Hippocampal formation (tissue), 2 donors: Measurements from ENCODE around the gene LRP6.
"Not testable (repeated sequence)": the region's sequence is repeated elsewhere in the genome, so short reads cannot be mapped to it uniquely, and the experiment has no call there.

Experiments
- DNase-seq, 2 donors: peaks; one replicate each; lab custom pipeline; 2025; lab: John Stamatoyannopoulos, UW

Gene LRP6

GRCh38 chr12:12121061-12121460 is 145.8 kb downstream of the LRP6 start:
- DNase-seq: no peak

- DNase-seq: no peak
These were observed 150.2 kb downstream of the LRP6 start for GRCh38 chr12:12116677-12117076.

- DNase-seq: peak; percentile 7 to 52
These were observed 151.3 kb downstream of the LRP6 start for GRCh38 chr12:12115514-12115913.

- not testable (repeated sequence) for DNase-seq
These were observed 155.8 kb downstream of the LRP6 start for GRCh38 chr12:12110923-12111555.

- DNase-seq: no peak
These were observed 158.3 kb downstream of the LRP6 start for GRCh38 chr12:12108441-12109058.

GRCh38 chr12:12107678-12108077 is 159.2 kb downstream of the LRP6 start:
- DNase-seq: no peak

GRCh38 chr12:12099102-12099501 is 167.7 kb downstream of the LRP6 start:
- DNase-seq: no peak

- DNase-seq: no peak
These were observed 168.2 kb downstream of the LRP6 start for GRCh38 chr12:12098691-12099015.

GRCh38 chr12:12097891-12098690 is 168.8 kb downstream of the LRP6 start:
- DNase-seq: no peak

GRCh38 chr12:12095021-12095420 is 171.8 kb downstream of the LRP6 start:
- no peak for DNase-seq

GRCh38 chr12:12094481-12094880 is 172.4 kb downstream of the LRP6 start:
- DNase-seq: no peak

GRCh38 chr12:12091977-12092663 is 174.7 kb downstream of the LRP6 start:
- DNase-seq: no peak

- DNase-seq: no peak
These were observed 175.8 kb downstream of the LRP6 start for GRCh38 chr12:12091071-12091470.

GRCh38 chr12:12088761-12089160 is 178.1 kb downstream of the LRP6 start:
- no peak for DNase-seq

- DNase-seq: no peak
These were observed 178.7 kb downstream of the LRP6 start for GRCh38 chr12:12088147-12088546.

- DNase-seq: no peak
These were observed 179.2 kb downstream of the LRP6 start for GRCh38 chr12:12087693-12088034.

GRCh38 chr12:12086973-12087692 is 179.7 kb downstream of the LRP6 start:
- DNase-seq: no peak

GRCh38 chr12:12086362-12086761 is 180.5 kb downstream of the LRP6 start:
- DNase-seq: no peak

- DNase-seq: no peak
These were observed 183.2 kb downstream of the LRP6 start for GRCh38 chr12:12083688-12084087.

GRCh38 chr12:12081836-12082497 is 184.9 kb downstream of the LRP6 start:
- DNase-seq: peak in 1 of 2 donors; percentile 71

- DNase-seq: no peak
These were observed 187.6 kb downstream of the LRP6 start for GRCh38 chr12:12079291-12079690.
